ENCODE results near the gene AKAP14. TPM values are rescaled to one million over a fixed set of nuclear protein-coding genes. Genes with fewer than 3 reads are reported as not detected.

Gene AKAP14
- total and polyA plus RNA-seq, 2 of the 8 experiments (the other 6 are each of a cell fraction or from before 2014, with no cell fraction given): 0.79 to 1.3 TPM

DNA sequence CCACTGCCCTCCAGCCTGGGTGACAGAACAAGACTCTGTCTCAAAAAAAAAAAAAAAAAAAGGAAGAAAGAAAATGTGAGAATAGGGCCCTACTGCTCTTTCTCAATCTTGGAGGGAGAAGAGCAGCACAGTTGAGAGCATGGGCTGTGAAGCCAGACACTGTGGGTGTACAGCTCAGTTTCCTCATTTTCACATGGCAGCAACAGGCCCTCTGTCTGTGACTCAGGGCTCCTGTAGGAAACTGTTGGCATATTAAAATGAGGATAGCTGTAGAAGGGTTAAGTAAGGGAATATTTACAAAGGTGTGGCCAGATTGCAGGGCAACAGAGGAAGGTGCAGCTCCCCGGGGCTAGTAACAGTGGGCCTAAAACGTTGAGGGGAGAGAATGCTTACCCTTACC is 3.4 kb downstream of the AKAP14 start (continued):
- TF ChIP-seq GTF2F1 (IDR thresholded peaks at IDR 0.05; ENCODE audit: borderline replicate concordance, low read depth, low read length): no peak
- no peak for TF ChIP-seq SIRT6 (IDR thresholded peaks at IDR 0.05; ENCODE audit: low read length)
- no peak for TF ChIP-seq RFX5 (IDR thresholded peaks at IDR 0.05; ENCODE audit: borderline replicate concordance, low read depth, low read length)
- no peak for TF ChIP-seq JUND (IDR thresholded peaks at IDR 0.05; ENCODE audit: low read length)
- no peak for TF ChIP-seq RXRA (IDR thresholded peaks at IDR 0.05; ENCODE audit: insufficient read depth, low read depth, low read length)
